Testis (tissue), 3 donors: ENCODE measurements around the gene MYBPC2. TPM values are rescaled to one million over a fixed set of nuclear protein-coding genes. Genes with fewer than 3 reads are reported as not detected.
A peak's percentile ranks its signal among the peaks of the same experiment; 100 is the strongest.

Experiments
- DNase-seq: peaks from one replicate; pipeline ENCODE4 v3.0.0-alpha.2; 2019
- H3K27ac ChIP-seq, 2 donors: fragments of 200-600 bp; sonication (generic); one replicate each; pipeline ENCODE4 v1.5.1; 2019
- H3K27me3 ChIP-seq: fragments of 200-600 bp; sonication (generic); one replicate; pipeline ENCODE4 v1.5.1; 2019
- H3K36me3 ChIP-seq: fragments of 200-600 bp; sonication (generic); one replicate; pipeline ENCODE4 v1.5.1; 2017; ENCODE audit warnings: low read depth; ENCODE audit errors: missing control alignments
- H3K4me1 ChIP-seq: fragments of 200-600 bp; sonication (generic); one replicate; pipeline ENCODE4 v1.5.1; 2019
- H3K4me3 ChIP-seq, 2 donors: fragments of 200-600 bp; sonication (generic); one replicate each; pipeline ENCODE4 v1.5.1; 2017 to 2019
- H3K9me3 ChIP-seq: fragments of 200-600 bp; sonication (generic); one replicate; pipeline ENCODE4 v1.5.1; 2017
- CTCF ChIP-seq, 3 experiments: fragments of 450-650 bp in 2 of 3; fragments of 200-600 bp in 1 of 3; sonication (generic) in 1 of 3; IDR thresholded peaks; one replicate each; pipeline ENCODE4 v1.5.1; 2016 to 2019; ENCODE audit warnings: antibody characterized with exemption in 3 of 3, mild to moderate bottlenecking in 2 of 3, moderate library complexity in 1 of 3
- POLR2A ChIP-seq: fragments of 450-650 bp; IDR thresholded peaks from one replicate; pipeline ENCODE4 v1.6.1; 2017; ENCODE audit warnings: antibody characterized with exemption, mild to moderate bottlenecking, moderate library complexity
- WGBS, 2 donors: methylation state at CpG; one replicate each; pipeline ENCODE4 v1.1.5; 2018; 5-methylcytosine and 5-hydroxymethylcytosine counted together
- intact Hi-C: fragments of 100-400 bp; cut with DNase I; formaldehyde crosslinking; loops from one replicate; pipeline ENCODE4 v1.15.1; 2023; ENCODE audit warnings: low total_unique reads
- polyA plus RNA-seq: library from polyadenylated mRNA; stranded (reverse); fragments of 350-450 nt; fragmentation: Illumina TruSeq; extraction: RNeasy Lipid Tissue Mini Kit (QIAGEN cat#74804); gene quantifications from one replicate; pipeline ENCODE4 v1.2.3, GENCODE V29; 2014; ENCODE audit warnings: low read depth, low replicate concordance; ENCODE audit not compliant: insufficient read depth
- total RNA-seq, 2 donors: library from RNA; depleted of rRNA; stranded (reverse); fragments of >200 nt; gene quantifications; one replicate each; pipeline ENCODE4 v1.2.3, GENCODE V29; 2016

Gene MYBPC2
- total and polyA plus RNA-seq, 3 donors from 2014 or later = 0.31 to 3.2 (median 0.63) TPM

- intact Hi-C loops = no loop called here
- DNase-seq = no peak
- Histone ChIP-seq H3K9me3 (no peaks in the 10 kb centered on the region), H3K27ac (peak overlapping the region in 1 of 2 donors; percentile 82), H3K4me3 (peak overlapping the region in 1 of 2 donors; percentile 94), H3K27me3 (no peaks in the 10 kb centered on the region), H3K4me1 (peaks cover 9% of the 10 kb centered on the region), H3K36me3 (no peaks in the 10 kb centered on the region)
- TF ChIP-seq CTCF (IDR thresholded peaks at IDR 0.05) (no peak), POLR2A (no peak)
- WGBS, 2 donors = 72% methylated on average over 12 of the region's 12 CpGs
These were observed 42.4 kb downstream of the MYBPC2 start for GRCh38 chr19:50475101-50475568.

DNA sequence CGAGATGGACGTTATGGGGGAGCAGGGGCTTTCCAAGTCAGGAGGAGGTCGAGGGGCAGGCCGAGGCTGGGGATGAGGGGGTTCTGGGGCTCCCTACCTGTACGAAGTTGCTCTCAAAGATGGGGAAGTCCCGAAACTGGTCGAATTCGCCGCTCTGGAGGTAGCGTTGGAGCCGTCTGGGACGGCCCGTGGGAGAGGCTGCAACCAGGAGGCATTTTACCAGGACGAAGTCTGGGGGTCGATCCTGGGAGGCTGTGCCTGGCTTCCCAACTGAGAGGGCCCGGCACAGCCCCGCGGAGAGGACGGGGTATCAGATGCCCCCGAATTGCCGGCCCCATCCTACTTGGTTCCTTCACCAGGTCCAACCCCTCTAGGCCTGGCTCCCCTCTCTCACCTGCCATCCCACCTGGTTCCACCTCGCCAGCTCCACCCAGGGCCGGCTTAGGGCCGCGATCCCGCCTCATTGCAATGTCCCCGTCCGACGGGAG, 43.1 kb downstream of the MYBPC2 start:
- DNase-seq = no peak
- no peaks in the 10 kb centered on the region for H3K36me3 ChIP-seq
- WGBS, 2 donors = 48 to 56% methylated on average over 21 to 29 of the region's 29 CpGs
- H3K27ac ChIP-seq = peak overlapping the region; percentile 36 to 82
- peak overlapping the region; percentile 88 to 94 for H3K4me3 ChIP-seq
- no peaks in the 10 kb centered on the region for H3K27me3 ChIP-seq
- peaks cover 9% of the 10 kb centered on the region for H3K4me1 ChIP-seq
- TF ChIP-seq CTCF (IDR thresholded peaks at IDR 0.05) (no peak), POLR2A (no peak)
- intact Hi-C loops = no loop called here
- no peaks in the 10 kb centered on the region for H3K9me3 ChIP-seq

GRCh38 chr19:50476224-50476906, 43.7 kb downstream of the MYBPC2 start, which contains the start of the genes EMC10 and GARIN5A:
Gene EMC10 (plus strand): TSS chr19:50476507. CDS start chr19:50476545, 38 bp downstream.
Gene GARIN5A (minus strand): TSS chr19:50476848. CDS start chr19:50476388, 460 bp downstream.
- Histone ChIP-seq H3K9me3 (no peaks in the 10 kb centered on the region), H3K36me3 (no peaks in the 10 kb centered on the region), H3K27me3 (no peaks in the 10 kb centered on the region), H3K4me3 (peak within 1 kb of the TSS; percentile 88 to 94), H3K4me1 (peaks cover 9% of the 10 kb centered on the region), H3K27ac (peak within 1 kb of the TSS; percentile 61 to 82)
- WGBS, 2 donors = 1 to 7% methylated on average over 13 to 56 of the region's 58 CpGs
- intact Hi-C loops = no loop called here
- TF ChIP-seq POLR2A = peak; percentile 1
- TF ChIP-seq CTCF (IDR thresholded peaks at IDR 0.05) = peak in 1 of 3 experiments; percentile 23
- peak; percentile 94 for DNase-seq

DNA sequence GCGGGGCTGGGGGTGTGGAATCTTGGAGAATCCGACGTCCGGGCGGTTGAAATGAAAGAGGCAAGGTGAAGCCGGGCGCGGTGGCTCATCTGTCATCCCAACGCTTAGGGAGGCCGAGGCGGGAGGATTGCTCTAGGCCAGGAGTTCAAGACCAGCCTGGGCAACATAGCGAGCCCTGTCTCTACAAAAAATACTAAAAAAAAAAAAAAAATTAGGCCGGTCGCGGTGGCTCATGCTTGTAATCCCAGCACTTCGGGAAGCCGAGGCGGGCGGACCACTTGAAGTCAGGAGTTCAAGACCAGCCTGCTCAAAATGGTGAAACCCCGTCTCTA, 44.2 kb downstream of the MYBPC2 start:
- H3K27ac ChIP-seq = peak overlapping the region; percentile 61 to 82
- H3K27me3 ChIP-seq = no peaks in the 10 kb centered on the region
- intact Hi-C loops = no loop called here
- H3K4me3 ChIP-seq = peak overlapping the region; percentile 88 to 94
- no peaks in the 10 kb centered on the region for H3K9me3 ChIP-seq
- no peaks in the 10 kb centered on the region for H3K36me3 ChIP-seq
- H3K4me1 ChIP-seq = peaks cover 9% of the 10 kb centered on the region
- TF ChIP-seq POLR2A = no peak
- no peak for TF ChIP-seq CTCF (IDR thresholded peaks at IDR 0.05)
- no peak for DNase-seq
- WGBS, 2 donors = 14 to 22% methylated on average over 14 to 20 of the region's 20 CpGs
